ENCODE measurements around the gene COL4A4. TPM values are rescaled to one million over a fixed set of nuclear protein-coding genes. Genes with fewer than 3 reads are reported as not detected.

COL4A4 gene
- total RNA-seq, 4 donors from 2014 or later: 0.40 to 2.3 (median 0.93) TPM

- intact Hi-C loops (cut with DNase I): no loop called here
Measured at GRCh38 chr2:227007940-227008339, 156.1 kb downstream of the COL4A4 start.

GRCh38 chr2:227007148-227007547 is 156.9 kb downstream of the COL4A4 start:
- Histone ChIP-seq H3K4me3 (no peak overlapping the region), H3K4me1 (no peaks in the 10 kb centered on the region), H3K27me3 (no peaks in the 10 kb centered on the region), H3K9me3 (no peaks in the 10 kb centered on the region), H3K27ac (no peak overlapping the region), H3K36me3 (no peaks in the 10 kb centered on the region)
- TF ChIP-seq POLR2A (IDR thresholded peaks at IDR 0.05) (no peak), CTCF (IDR thresholded peaks at IDR 0.05) (no peak)
- no peak for DNase-seq
- 72 to 80% methylated on average over 8 to 9 of the region's 9 CpGs for WGBS, 2 donors
- intact Hi-C loops (cut with DNase I): no loop called here

More at GRCh38 chr2:227007940-227008339, 156.1 kb downstream of the COL4A4 start:
- no peaks in the 10 kb centered on the region for H3K9me3 ChIP-seq
- H3K4me3 ChIP-seq: no peak overlapping the region
- no peak for DNase-seq
- H3K27me3 ChIP-seq: no peaks in the 10 kb centered on the region
- H3K4me1 ChIP-seq: no peaks in the 10 kb centered on the region
- WGBS, 2 donors: 89 to 93% methylated on average over 12 to 16 of the region's 17 CpGs
- H3K36me3 ChIP-seq: no peaks in the 10 kb centered on the region
- no peak for TF ChIP-seq CTCF (IDR thresholded peaks at IDR 0.05)
- TF ChIP-seq POLR2A (IDR thresholded peaks at IDR 0.05): no peak
- no peak overlapping the region for H3K27ac ChIP-seq

GRCh38 chr2:227006189-227006897 is 157.7 kb downstream of the COL4A4 start:
- Histone ChIP-seq H3K36me3 (no peaks in the 10 kb centered on the region), H3K4me1 (no peaks in the 10 kb centered on the region), H3K27me3 (no peaks in the 10 kb centered on the region), H3K27ac (no peak overlapping the region), H3K4me3 (no peak overlapping the region), H3K9me3 (no peaks in the 10 kb centered on the region)
- DNase-seq: no peak
- TF ChIP-seq POLR2A (IDR thresholded peaks at IDR 0.05) (no peak), CTCF (IDR thresholded peaks at IDR 0.05) (no peak)
- intact Hi-C loops (cut with DNase I): no loop called here
- WGBS, 2 donors: 85 to 86% methylated on average over 14 to 16 of the region's 16 CpGs

GRCh38 chr2:227004482-227004881 is 159.5 kb downstream of the COL4A4 start:
- intact Hi-C loops (cut with DNase I): no loop called here
- WGBS, 2 donors: 85 to 92% methylated on average over 6 of the region's 6 CpGs
- DNase-seq: no peak
- Histone ChIP-seq H3K4me1 (no peaks in the 10 kb centered on the region), H3K9me3 (no peaks in the 10 kb centered on the region), H3K27ac (no peak overlapping the region), H3K4me3 (no peak overlapping the region), H3K36me3 (peaks cover 0 to 14% (median 0%) of the 10 kb centered on the region in 3 donors), H3K27me3 (no peaks in the 10 kb centered on the region)
- TF ChIP-seq POLR2A (IDR thresholded peaks at IDR 0.05): no peak
- no peak for TF ChIP-seq CTCF (IDR thresholded peaks at IDR 0.05)

- no peaks in the 10 kb centered on the region for H3K27me3 ChIP-seq
- DNase-seq: no peak
- 93 to 97% methylated on average over 2 of the region's 2 CpGs for WGBS, 2 donors
- intact Hi-C loops (cut with DNase I): no loop called here
- peaks cover 0 to 52% (median 0%) of the 10 kb centered on the region in 3 donors for H3K36me3 ChIP-seq
- H3K4me3 ChIP-seq: no peak overlapping the region
- H3K4me1 ChIP-seq: no peaks in the 10 kb centered on the region
- no peak overlapping the region for H3K27ac ChIP-seq
- no peaks in the 10 kb centered on the region for H3K9me3 ChIP-seq
- TF ChIP-seq POLR2A (IDR thresholded peaks at IDR 0.05): no peak
- TF ChIP-seq CTCF (IDR thresholded peaks at IDR 0.05): no peak
Measured at GRCh38 chr2:227000123-227000522, 163.9 kb downstream of the COL4A4 start.

Data from esophagus squamous epithelium (tissue), 5 donors.